Activated T-cell treated with anti-CD3 and anti-CD28 coated beads for 24 hours (primary cell): Measurements from ENCODE around the gene CA7.
"Not testable (repeated sequence)": the region's sequence is repeated elsewhere in the genome, so short reads cannot be mapped to it uniquely, and the experiment has no call there.

Experiments
- DNase-seq: peaks from one replicate; pipeline ENCODE4 v3.0.0-alpha.2; 2020; ENCODE audit warnings: low read depth

Gene CA7

GRCh38 chr16:66846831-66847230 lies 2.6 kb downstream of the CA7 start:
- DNase-seq, result no peak

DNA sequence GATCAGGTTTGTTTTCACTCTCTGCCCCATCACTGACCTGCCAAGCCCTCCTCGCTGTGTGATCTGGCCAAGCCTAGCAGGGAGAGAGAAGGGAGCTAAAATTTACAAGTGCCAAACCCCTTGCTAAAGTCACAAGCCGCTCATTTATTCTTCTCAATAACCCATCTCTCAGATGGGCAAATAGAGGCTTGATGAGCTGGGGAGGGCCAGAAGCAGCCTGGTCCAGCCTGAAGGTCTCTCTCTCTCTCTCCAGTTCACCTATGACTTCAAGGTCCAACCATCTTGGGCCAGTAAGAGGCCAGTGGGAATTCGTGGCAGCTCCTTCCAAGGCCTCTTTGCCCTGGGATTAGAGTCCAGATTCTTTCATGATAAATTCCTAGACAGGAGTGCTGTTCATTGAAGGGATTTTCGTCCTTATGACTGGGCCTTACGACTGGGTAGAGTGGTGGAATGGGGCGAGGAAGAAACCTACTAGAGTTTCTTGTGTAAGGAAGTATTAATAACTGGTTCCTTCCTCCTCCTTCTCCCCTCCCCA lies 3.4 kb downstream of the CA7 start:
- DNase-seq, result no peak

GRCh38 chr16:66848172-66848571 lies 4.0 kb downstream of the CA7 start:
- no peak for DNase-seq

DNA sequence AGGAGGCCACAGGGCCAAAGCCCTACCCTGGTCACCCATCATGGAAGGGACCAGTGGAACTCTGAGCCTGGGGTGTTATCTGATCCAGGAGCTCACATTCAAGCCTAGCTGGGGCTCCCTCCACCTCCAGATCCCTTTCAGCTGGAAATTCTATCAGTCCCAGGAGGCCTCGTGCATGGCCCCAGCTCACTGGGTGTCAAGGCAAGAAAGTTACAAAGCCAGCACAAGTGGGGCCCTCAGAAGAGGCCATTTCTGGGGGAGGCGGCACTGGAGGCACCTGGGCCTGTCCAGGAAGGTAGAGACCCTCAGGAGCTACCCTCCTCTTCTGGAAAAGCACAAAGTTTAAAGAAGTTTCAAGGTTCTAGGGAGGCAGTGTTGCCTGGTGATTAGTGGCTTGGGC lies 4.8 kb downstream of the CA7 start:
- no peak for DNase-seq

DNA sequence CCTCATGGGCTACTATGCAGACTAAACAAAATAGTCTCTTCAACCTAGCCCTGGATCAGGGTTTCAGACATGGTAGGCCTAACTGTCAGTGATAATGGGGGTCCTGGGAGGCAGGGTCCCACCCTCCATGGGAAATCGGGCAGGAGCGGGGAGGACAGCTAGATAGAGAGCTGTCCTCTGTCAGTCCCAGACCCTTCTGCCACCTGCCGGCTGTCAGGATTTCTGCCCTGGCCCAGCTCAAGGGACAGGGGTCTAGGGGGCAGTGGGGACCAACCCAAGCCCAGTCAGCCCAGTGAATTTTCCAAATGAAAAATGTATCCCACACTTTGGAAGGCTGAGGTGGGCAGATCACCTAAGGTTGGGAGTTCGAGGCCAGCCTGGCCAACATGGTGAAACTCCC lies 5.3 kb downstream of the CA7 start:
- no peak for DNase-seq

DNA sequence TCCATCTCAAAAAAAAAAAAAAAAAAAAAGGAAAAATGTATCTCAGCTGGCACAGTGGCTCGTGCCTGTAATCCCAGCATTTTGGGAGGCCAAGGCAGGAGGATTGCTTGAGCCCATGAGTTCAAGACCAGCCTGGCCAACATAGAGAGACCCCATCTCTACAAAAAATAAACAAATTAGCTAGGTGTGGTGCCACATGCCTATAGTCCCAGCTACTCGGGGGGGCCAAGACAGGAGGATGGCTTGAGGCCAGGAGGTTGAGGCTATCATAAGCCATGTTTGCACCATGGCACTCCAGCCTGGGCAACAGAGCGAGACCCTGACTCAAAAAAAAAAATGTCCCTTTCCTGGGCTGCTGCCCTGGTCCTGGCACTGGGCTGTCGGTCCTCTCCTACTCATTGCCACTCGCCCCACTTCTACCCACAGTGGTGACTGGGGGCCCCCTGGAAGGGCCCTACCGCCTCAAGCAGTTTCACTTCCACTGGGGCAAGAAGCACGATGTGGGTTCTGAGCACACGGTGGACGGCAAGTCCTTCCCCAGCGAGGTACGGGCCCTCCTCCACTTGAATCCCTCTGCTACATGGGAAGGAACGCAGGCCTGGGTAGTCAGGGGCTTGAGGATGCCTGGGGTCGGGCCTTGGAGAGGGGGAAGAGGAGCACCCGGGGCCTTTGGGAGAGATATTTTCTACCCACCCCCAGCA lies 6.1 kb downstream of the CA7 start:
- DNase-seq, result no peak

DNA sequence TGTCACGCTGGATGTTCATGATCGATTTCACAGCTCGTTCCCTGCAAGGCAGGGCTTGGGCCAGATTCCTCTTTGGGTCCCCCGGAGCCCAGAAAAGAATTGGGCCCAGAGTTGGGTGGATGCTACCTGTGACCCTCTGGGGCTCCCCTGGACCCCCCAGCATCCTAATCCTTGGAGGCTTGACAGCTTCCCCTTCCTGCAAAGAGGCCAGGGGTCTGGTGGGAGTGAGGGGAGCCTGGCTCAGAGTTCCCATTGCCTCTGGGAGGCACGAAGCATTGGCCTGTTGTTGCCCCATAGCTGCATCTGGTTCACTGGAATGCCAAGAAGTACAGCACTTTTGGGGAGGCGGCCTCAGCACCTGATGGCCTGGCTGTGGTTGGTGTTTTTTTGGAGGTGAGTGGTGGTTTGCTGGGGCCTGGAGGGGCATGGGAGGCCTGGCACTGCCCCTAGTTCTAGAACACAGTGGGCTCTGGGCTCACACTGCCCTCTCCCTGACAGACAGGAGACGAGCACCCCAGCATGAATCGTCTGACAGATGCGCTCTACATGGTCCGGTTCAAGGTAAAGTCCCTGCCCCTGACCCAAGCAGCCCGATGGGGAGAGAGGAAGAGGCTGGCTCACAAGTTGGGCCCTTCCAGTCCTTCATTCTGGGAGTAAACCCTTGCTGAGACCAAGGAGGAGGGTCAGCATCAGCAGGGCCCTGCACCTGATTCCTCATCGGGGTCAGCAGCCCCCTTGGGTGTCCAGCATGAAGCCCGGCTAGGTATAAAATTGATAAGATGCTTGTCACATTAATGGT lies 7.2 kb downstream of the CA7 start:
- DNase-seq, result no peak

GRCh38 chr16:66853261-66854139 lies 9.3 kb downstream of the CA7 start:
- no peak for DNase-seq

DNA sequence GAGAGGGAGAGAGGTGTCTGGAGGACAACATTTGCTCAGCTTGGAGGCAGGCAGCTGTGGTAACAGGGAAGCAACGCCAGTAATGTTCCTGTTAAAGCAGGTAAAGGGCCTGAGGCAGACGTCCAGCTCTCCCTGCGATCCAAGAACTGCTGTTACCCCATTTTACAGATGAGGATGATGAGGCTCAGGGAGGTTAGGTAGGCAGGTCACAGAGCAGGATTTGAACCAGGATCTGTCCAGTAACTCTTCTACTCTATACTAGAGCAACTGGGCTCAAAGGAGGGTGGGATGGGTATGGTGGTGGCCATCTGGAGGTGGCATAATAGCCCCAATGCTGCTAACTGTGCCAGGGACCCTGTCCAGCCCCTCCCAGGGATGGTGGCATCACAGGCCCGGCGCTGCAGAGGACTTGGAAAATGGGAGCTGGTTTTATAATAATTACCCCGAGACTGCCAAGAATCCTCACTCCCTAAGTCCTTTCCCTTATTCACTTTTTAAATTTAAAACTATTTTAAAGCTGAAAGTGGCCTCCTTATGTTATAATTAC lies 12.0 kb downstream of the CA7 start:
- DNase-seq, result no peak

- DNase-seq, result no peak
These were observed 12.6 kb downstream of the CA7 start for GRCh38 chr16:66856801-66857200.

DNA sequence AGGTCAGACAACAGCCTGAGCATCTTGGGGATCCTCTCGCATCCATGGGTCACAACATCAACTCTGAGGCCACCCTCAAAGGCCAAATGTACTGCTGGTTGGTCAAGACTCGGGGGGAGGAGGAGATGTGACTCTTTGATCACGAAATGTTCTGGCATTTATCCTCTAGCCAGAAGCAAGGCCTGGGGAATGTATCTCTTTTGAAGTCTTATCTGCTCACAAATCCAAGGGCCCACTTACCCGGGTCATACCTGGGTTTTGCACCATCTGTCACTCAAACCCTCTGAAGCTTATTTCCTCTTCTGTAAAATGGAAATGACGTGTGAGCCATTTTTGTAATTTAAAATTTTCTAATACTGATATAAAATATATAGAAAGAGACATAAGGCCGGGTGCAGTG lies 13.2 kb downstream of the CA7 start:
- DNase-seq, result no peak

- DNase-seq, result no peak
These were observed 14.7 kb downstream of the CA7 start for GRCh38 chr16:66858740-66859396.

- no peak for DNase-seq
These were observed 15.3 kb downstream of the CA7 start for GRCh38 chr16:66859397-66860068.

DNA sequence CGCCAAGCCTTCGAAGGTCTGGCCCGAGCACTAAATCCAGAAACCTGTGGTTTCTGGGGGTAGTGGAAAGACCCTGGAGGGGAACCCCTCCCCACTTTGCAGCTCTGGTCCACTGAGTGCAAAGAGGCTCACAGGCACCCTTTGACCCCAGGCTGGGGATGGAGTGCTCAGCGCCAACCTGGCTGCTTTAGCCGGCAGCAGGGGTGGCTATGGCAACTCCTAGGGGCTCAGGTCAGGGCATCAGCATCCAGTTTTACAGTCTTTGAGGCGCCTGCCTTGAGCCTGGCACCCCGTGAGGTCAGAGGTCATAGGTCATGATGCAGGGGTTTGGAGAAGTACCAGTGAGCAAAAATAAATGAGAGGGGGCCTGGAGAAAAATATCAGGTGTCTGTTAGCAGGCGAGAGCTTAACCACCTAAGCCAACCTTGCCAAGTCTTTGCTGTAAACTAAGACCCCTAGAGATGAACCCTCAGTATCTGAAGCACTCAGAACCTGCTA lies 17.9 kb downstream of the CA7 start:
- DNase-seq, result no peak

- DNase-seq, result no peak
These were observed 19.5 kb downstream of the CA7 start for GRCh38 chr16:66863707-66864106.

DNA sequence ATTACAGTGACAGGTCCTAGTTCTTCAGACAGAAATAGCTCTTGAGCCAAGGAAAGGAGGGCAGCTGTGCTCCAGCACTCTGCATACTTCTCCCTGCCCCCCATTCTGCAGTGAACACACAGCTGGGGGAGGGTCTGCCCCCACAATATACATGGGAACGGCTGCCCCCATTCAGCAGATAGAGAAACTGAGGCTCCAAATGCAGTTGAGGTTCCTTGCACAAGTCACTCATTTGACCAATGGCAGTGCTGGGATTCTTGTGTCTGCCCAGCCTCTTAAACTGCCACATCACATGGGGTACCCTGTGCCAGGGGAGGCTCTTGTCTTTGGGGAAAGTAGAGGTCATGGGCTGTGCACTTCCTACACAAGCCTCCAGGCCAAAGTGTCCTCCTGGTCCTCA lies 25.2 kb downstream of the CA7 start:
- no peak for DNase-seq

GRCh38 chr16:66871363-66871762 lies 27.1 kb downstream of the CA7 start:
- not testable (repeated sequence) for DNase-seq

DNA sequence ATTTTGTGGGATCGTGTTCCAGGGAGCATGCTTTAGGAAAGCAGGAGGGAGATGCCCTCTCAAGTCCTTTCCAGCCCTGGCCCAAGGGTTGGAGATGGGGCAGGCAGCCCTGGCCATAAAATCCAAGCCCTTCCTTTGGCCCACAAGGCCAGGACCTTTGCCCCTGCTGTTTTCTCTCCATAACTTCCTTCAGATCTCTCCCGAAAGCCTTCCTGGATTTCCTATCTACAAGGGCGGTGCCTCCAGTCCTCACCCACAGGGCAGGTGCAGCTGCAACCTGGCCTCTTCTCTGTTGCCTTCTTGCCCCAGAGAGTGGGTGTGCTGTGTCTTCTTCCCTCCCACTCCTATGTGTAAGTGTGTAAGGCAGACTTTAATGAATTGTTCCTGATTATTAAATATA lies 27.6 kb downstream of the CA7 start:
- no peak for DNase-seq

GRCh38 chr16:66872559-66872942 lies 28.3 kb downstream of the CA7 start:
- DNase-seq, result no peak

DNA sequence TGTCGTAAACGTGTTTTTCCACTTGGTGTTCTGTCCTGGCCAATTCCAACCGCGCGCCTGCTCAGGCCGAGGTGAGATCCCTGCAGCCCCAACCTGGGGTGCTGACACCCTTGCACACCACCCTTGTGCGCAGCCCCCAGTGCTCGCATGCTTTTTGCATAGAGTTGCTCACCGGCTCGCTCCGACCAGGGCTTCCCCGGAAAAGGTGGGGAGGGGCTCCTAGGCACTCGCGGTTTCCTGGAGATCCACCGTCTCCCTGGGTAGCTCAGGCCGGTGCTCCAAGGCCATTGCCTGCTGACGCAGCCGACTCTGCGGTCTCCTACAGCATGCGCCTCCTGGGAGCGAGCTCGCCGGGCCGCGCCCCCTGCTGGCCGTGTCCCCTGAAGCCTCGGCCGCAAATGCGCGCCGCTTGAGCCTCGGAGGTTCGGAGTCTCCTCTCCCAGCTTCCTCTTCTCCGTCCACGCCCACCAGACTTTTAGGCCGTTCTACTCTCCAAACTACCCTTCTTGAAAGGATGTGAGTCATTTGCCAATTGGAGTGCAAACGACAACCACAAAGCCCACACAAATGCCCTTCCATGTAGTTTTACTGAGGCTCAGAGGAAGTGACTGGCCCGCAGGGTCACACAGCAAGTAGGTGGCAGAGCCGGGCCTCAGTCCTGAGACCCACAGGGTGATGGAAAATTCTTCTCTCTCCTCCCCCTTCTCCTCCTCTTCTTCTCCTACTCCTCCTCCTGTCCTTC lies 28.9 kb downstream of the CA7 start:
- peak; percentile 90 for DNase-seq
